GM19324 (cell line): ENCODE results near the gene ZDHHC7.

ENCODE experiments used
- ATAC-seq: cut with Tn5 transposase; IDR thresholded peaks from one replicate; pipeline ENCODE4 v1.9.1; 2021; ENCODE audit warnings: mild to moderate bottlenecking, moderate library complexity; ENCODE audit not compliant: unreplicated experiment, low FRiP score

Gene ZDHHC7

DNA sequence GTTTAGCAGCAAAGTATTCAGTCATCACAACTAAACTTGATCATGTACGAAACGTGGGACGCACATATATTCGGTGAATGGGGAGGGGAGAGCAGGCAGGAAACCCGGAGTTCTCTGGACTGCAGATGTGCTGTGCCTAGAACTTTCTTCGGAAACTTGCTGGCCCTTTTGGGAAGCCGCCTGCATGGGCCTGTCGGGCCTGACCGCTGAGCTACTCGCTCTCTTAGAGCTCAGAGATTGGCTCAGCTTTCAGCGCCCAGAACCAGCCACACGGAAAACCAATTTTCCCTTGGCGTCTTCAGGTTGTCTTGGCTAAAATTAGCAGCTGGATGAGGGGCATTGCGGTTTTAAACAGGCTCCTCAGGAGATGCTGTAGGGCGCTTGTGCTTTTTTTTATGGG lies 38.1 kb downstream of the ZDHHC7 start:
- ATAC-seq, result no peak

GRCh38 chr16:84970447-84971127 lies 40.7 kb downstream of the ZDHHC7 start:
- ATAC-seq, result no peak

DNA sequence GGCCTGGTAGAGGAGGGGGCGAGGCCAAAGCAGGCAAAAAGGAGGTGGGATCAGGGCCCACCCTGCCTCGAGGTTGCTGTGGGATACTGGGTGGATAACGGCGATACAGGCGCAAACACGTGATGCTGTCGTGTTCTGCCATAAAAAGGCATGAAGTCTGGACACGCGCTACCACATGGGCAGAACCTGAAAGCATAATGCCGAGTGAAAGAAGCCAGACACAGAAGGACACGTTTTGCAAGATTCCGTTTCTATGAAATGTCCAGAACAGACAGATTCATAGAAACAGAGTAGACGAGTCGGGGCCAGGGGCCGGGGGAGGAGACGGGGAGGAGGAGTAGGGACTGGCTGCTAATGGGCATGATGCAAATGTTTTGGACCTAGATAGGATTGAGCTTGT lies 43.5 kb downstream of the ZDHHC7 start:
- ATAC-seq, result no peak

- no peak for ATAC-seq
Observed at GRCh38 chr16:84965428-84966415, 45.6 kb downstream of the ZDHHC7 start.

DNA sequence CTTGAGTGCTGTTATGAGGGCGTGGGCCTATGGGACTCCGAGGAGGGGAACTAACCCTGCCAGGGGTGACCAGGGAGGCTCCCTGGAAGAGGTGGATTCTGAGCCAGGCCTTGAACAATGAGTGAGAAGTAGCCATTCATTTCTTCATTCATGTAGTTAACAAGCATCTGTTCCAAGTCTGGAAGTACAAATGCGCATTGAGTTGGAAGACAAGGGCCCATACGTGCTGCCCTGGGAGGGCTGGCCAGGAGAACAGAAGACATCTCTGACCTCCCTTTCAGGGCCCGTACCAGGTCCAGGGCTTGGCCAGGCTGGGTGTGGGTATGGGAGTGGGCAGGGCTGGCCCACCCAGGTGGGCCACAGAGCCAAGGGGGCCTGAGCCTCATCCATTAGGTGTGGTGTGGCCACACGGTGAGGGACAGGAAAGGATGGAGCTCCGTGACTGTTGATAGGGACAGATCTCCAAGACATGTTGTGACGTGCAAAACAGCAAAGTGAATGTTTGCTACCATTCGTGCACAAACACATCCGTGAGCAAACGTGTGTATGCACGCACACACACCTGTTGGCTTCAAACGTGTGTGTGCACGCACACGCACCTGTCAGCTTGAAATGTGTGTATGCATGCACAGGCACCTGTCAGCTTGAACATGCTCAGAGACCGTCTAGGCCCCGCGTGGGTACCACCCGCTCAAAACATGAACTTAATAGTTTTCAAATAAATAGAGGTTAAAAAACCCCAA lies 46.8 kb downstream of the ZDHHC7 start:
- ATAC-seq, result no peak

GRCh38 chr16:84963066-84963465 lies 48.3 kb downstream of the ZDHHC7 start:
- no peak for ATAC-seq

GRCh38 chr16:84960942-84961341 lies 50.4 kb downstream of the ZDHHC7 start:
- ATAC-seq, result no peak

GRCh38 chr16:84959784-84960417 lies 51.4 kb downstream of the ZDHHC7 start:
- ATAC-seq, result no peak

GRCh38 chr16:84959045-84959576 lies 52.2 kb downstream of the ZDHHC7 start:
- no peak for ATAC-seq

DNA sequence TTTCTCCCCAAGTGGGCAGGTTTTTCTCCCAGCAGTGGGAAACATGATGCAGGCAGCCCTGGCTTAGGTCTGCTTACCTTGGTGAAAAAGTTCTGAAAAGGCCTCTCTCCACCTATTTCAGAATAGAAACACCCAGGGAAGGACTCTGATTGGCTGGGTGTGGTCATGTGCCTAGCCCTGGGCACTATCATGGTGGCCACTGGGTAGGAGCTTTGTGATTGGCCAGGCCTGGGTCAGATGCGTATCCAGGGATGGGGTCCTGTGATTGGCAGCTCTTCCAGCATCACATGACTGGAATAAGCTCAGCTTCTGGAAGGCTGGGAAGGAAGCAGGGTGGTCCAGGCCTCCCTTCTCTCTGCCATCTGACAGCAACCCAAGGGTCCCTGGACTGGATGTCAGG lies 53.5 kb downstream of the ZDHHC7 start:
- ATAC-seq, result no peak

DNA sequence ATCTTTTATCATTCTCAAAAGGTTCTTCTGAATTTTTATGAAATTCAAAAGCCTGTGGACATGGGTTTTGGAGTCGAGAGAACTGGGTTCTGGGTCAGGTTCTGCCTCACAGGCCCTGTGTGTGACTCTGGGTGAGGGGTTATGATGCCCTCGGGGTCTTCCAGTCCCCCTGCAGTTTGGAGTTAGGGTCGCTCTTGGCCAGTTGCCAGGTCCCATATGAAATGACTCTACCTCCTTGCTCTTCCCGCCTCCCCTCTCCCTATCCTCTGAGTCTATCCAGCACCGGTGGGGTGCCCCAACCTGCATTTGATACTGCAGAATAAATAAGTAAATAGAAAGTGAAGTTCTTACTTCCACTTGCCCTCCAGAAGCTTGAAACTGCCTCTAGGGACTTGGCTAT lies 54.1 kb downstream of the ZDHHC7 start:
- no peak for ATAC-seq

DNA sequence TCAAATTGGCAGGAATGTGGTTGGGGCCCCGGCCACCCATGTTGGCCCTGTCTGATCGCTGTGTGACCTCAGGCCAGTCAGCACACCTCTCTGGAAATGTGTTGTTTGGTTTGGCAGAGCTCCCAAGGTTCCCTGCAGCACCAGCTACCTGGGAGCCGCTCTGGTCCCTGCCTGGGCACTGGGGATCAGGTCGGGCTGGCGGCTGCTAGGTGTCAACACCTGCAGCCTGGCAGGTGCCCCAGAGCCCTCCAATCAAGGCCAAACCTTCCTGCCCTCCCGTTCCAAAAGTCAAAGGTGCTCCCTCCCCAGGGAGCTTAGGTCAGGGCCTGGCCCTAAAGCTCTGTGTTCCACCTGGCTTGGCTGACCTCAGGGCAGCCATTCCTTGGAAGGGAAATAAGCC lies 55.9 kb downstream of the ZDHHC7 start:
- no peak for ATAC-seq

GRCh38 chr16:84953190-84953746 lies 58.1 kb downstream of the ZDHHC7 start:
- no peak for ATAC-seq

DNA sequence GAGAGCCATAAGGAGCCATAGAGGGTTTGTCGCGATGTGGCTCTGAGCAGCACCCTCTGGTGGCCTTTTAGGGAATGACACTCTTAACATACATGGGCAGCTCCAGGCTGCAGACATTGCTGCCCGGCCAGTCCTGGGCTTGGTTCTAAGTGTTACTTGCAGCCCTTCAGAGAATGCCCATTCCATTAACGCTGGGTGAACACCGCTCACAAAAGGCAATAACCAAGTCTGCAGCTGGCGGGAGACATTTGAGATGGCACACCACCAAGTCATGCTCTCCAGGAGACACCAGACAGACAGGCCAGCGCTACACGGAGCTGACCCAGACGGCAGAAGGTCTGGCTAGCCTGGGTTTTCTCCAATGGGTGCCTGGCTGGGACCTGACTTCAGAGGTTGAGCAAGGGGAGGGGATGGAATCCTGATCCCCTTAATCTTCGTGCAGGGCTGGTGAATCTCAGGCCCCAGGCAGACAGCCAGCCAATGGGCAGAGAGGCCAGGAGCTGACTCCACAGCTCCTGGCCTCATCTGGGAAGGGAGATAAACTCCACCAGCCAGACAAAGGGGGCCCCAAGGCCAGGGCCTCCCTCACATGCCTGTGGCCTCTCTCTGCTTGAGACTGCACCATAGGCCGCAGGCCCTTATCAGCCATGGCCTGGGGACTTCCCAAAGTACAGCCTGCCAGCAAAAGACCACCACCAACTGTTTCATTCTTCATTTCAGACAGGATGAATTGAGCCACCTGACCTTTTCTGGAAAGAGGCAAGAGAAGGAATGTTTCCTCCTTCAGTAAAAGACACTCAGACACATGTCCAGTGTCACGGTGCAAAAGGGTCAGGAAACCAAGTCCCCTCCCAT lies 58.8 kb downstream of the ZDHHC7 start:
- no peak for ATAC-seq

DNA sequence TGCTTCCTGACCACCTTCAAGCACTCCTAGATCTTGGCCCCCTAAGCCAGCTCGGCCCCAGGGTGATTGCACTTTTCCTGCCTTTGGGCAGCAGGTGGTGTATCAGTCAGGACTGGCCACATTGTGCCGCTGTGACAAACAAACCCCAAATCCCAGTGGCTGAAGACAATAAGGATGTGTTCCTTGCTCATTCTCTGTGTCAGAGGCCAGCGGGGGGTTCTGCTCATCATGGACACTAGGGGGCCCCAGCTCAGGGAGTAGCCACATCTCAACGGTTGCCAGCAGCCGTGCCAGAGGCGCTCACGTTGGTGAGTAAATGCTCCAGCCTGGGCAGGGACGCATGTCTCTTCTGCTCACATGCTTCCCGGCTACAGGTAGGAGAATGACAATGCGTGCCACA lies 60.4 kb downstream of the ZDHHC7 start:
- ATAC-seq, result no peak

- no peak for ATAC-seq
Observed at GRCh38 chr16:84949772-84950436, 61.4 kb downstream of the ZDHHC7 start.

DNA sequence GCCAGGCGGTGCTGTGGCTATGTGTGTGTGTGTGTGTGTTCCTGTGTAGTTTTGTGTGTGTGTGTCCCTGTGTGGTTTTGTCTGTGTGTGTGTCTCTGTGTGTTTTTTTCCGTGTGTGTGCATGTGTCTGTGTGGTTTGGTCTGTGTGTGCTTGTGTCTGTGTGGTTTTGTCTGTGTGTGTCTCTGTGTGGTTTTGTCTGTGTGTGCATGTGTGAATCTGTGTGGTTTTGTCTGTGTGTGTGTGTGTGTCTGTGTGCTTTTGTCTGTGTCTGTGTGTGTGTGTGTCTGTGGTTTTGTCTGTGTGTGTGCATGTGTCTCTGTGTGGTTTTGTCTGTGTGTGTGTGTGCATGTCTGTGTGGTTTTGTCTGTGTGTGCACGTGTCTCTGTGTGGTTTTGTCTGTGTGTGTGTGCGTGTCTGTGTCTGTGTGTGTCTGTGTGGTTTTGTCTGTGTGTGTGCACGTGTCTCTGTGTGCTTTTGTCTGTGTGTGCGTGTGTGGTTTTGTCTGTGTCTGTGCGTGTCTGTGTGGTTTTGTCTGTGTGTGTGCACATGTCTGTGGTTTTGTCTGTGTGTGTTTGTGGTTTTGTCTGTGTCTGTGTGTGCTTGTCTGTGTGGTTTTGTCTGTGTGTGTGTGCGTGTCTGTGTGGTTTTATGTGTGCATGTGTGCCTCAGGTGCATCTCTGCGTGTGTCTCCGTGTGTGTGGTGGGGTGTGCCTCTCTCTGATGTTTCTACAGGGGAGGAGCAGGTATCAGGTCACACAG lies 62.3 kb downstream of the ZDHHC7 start:
- no peak for ATAC-seq
